Neural cell (in vitro differentiated cells): Measurements from ENCODE around the gene GALNT16. TPM values are rescaled to one million over a fixed set of nuclear protein-coding genes. Genes with fewer than 3 reads are reported as not detected.

Experiments used
- H2AFZ ChIP-seq: fragments of 200-600, 300-800 bp; sonication (generic), shearing (Covaris generic); 2 replicates; pipeline ENCODE4 v1.6.0; 2014; ENCODE audit warnings: low read depth, mild to moderate bottlenecking, antibody characterized with exemption, low read length, moderate library complexity
- H3F3A ChIP-seq: fragments of 200-600 bp; shearing (Covaris generic); 2 replicates; pipeline ENCODE4 v1.6.1; 2016; ENCODE audit warnings: mild to moderate bottlenecking, moderate library complexity, mixed read lengths, antibody characterized with exemption, low read length; ENCODE audit not compliant: insufficient read depth, poor library complexity, severe bottlenecking
- H3K27ac ChIP-seq: fragments of 200-600, 300-800 bp; sonication (generic), shearing (Covaris generic); 2 replicates; pipeline ENCODE4 v1.5.1; 2014; ENCODE audit warnings: mild to moderate bottlenecking, low read length, moderate library complexity
- H3K27me3 ChIP-seq: fragments of 300-800, 200-600 bp; sonication (generic), shearing (Covaris generic); 2 replicates; pipeline ENCODE4 v1.6.0; 2014; ENCODE audit warnings: mild to moderate bottlenecking, low read depth, low read length, moderate library complexity; ENCODE audit not compliant: insufficient read depth
- H3K36me3 ChIP-seq: fragments of 300-800, 200-600 bp; sonication (generic), shearing (Covaris generic); 2 replicates; pipeline ENCODE4 v1.5.1; 2014; ENCODE audit warnings: mild to moderate bottlenecking, antibody characterized with exemption, low read length, moderate library complexity; ENCODE audit not compliant: insufficient read depth
- H3K4me2 ChIP-seq: fragments of 300-800, 200-600 bp; sonication (generic), shearing (Covaris generic); 2 replicates; pipeline ENCODE4 v1.6.0; 2014; ENCODE audit warnings: mild to moderate bottlenecking, low read length
- H3K4me3 ChIP-seq: fragments of 300-800, 200-600 bp; sonication (generic), shearing (Covaris generic); 2 replicates; pipeline ENCODE4 v1.5.1; 2014; ENCODE audit warnings: mild to moderate bottlenecking, low read length, moderate library complexity
- H3K79me2 ChIP-seq: fragments of 200-600 bp; shearing (Covaris generic); replicated peaks from 2 replicates; pipeline ENCODE4 v1.6.0; 2014; ENCODE audit warnings: mild to moderate bottlenecking, low read length, moderate library complexity; ENCODE audit not compliant: insufficient read depth
- H3K9ac ChIP-seq: fragments of 300-800, 200-600 bp; sonication (generic), shearing (Covaris generic); 2 replicates; pipeline ENCODE4 v1.6.1; 2016; ENCODE audit warnings: mild to moderate bottlenecking, low read length, mixed read lengths
- H3K9me2 ChIP-seq: fragments of 200-600 bp; shearing (Covaris generic); 2 replicates; pipeline ENCODE4 v1.6.1; 2016; ENCODE audit warnings: mild to moderate bottlenecking, low read length, mixed read lengths; ENCODE audit not compliant: insufficient read depth
- H3K9me3 ChIP-seq: fragments of 200-600, 300-800 bp; sonication (generic), shearing (Covaris generic); 2 replicates; pipeline ENCODE4 v1.6.1; 2016; ENCODE audit warnings: mild to moderate bottlenecking, mixed run types, low read length, moderate library complexity, mixed read lengths
- H4K20me1 ChIP-seq: fragments of 200-600 bp; shearing (Covaris generic); 2 replicates; pipeline ENCODE4 v1.6.1; 2016; ENCODE audit warnings: mild to moderate bottlenecking, mixed run types; ENCODE audit not compliant: insufficient read depth
- CTCF ChIP-seq: fragments of 450-650 bp; IDR thresholded peaks from 2 replicates; pipeline ENCODE4 v1.5.1; 2014; ENCODE audit warnings: antibody characterized with exemption, mild to moderate bottlenecking, moderate library complexity; ENCODE audit not compliant: poor library complexity, severe bottlenecking
- EP300 ChIP-seq: fragments of 450-650 bp; conservative IDR thresholded peaks from 2 replicates; pipeline ENCODE4 v1.6.1; 2014; ENCODE audit warnings: antibody characterized with exemption, mild to moderate bottlenecking, moderate library complexity; ENCODE audit not compliant: poor library complexity, severe bottlenecking
- EZH2 ChIP-seq: fragments of 200-600, 300-800 bp; shearing (Covaris generic), sonication (generic); IDR thresholded peaks from 2 replicates; pipeline ENCODE4 v1.6.1; 2014; ENCODE audit warnings: antibody characterized with exemption, low read length, borderline replicate concordance, mild to moderate bottlenecking; ENCODE audit not compliant: insufficient read depth, poor library complexity, severe bottlenecking
- MXI1 ChIP-seq: fragments of 450-650 bp; conservative IDR thresholded peaks from 2 replicates; pipeline ENCODE4 v1.6.1; 2014; ENCODE audit warnings: antibody characterized with exemption, mild to moderate bottlenecking; ENCODE audit not compliant: poor library complexity, severe bottlenecking
- POLR2AphosphoS5 ChIP-seq: IDR thresholded peaks from 2 replicates; pipeline ENCODE4 v1.6.1; 2012
- RAD21 ChIP-seq: fragments of 450-650 bp; conservative IDR thresholded peaks from 2 replicates; pipeline ENCODE4 v1.6.1; 2014; ENCODE audit warnings: antibody characterized with exemption, mild to moderate bottlenecking, moderate library complexity
- SMC3 ChIP-seq: fragments of 450-650 bp; conservative IDR thresholded peaks from 2 replicates; pipeline ENCODE4 v1.6.1; 2014; ENCODE audit warnings: antibody characterized with exemption, mild to moderate bottlenecking, moderate library complexity; ENCODE audit not compliant: poor library complexity
- TAF1 ChIP-seq: IDR thresholded peaks from 2 replicates; pipeline ENCODE4 v1.6.1; 2012; ENCODE audit warnings: low read depth
- polyA plus RNA-seq: library from polyadenylated mRNA; depleted of rRNA; stranded (reverse); fragments of >200 nt; gene quantifications from 2 replicates; pipeline ENCODE4 v1.2.3, GENCODE V29; 2014
- TF ChIP-seq, protein P1 (sequence below): IDR thresholded peaks from 2 replicates; pipeline ENCODE4 v1.6.1; 2012; ENCODE audit warnings: borderline replicate concordance

The GALNT16 gene
- polyA plus RNA-seq, 1 donor from 2014 or later = 23.8 TPM

- H3K4me3 ChIP-seq = no peak overlapping the region
- no peaks in the 10 kb centered on the region for H3F3A ChIP-seq
- no peaks in the 10 kb centered on the region for H4K20me1 ChIP-seq
- no peaks in the 10 kb centered on the region for H3K27me3 ChIP-seq
- no peaks in the 10 kb centered on the region for H3K79me2 ChIP-seq
- peak overlapping the region; percentile 40 for H3K27ac ChIP-seq
- no peak overlapping the region for H3K9ac ChIP-seq
- H3K9me2 ChIP-seq = no peaks in the 10 kb centered on the region
- H3K36me3 ChIP-seq = no peaks in the 10 kb centered on the region
- no peak overlapping the region for H2AFZ ChIP-seq
- no peak for TF ChIP-seq SMC3
- TF ChIP-seq EZH2 = no peak
- TF ChIP-seq EP300 = no peak
- TF ChIP-seq TAF1 = no peak
- TF ChIP-seq RAD21 = no peak
- TF ChIP-seq, protein P1, sequence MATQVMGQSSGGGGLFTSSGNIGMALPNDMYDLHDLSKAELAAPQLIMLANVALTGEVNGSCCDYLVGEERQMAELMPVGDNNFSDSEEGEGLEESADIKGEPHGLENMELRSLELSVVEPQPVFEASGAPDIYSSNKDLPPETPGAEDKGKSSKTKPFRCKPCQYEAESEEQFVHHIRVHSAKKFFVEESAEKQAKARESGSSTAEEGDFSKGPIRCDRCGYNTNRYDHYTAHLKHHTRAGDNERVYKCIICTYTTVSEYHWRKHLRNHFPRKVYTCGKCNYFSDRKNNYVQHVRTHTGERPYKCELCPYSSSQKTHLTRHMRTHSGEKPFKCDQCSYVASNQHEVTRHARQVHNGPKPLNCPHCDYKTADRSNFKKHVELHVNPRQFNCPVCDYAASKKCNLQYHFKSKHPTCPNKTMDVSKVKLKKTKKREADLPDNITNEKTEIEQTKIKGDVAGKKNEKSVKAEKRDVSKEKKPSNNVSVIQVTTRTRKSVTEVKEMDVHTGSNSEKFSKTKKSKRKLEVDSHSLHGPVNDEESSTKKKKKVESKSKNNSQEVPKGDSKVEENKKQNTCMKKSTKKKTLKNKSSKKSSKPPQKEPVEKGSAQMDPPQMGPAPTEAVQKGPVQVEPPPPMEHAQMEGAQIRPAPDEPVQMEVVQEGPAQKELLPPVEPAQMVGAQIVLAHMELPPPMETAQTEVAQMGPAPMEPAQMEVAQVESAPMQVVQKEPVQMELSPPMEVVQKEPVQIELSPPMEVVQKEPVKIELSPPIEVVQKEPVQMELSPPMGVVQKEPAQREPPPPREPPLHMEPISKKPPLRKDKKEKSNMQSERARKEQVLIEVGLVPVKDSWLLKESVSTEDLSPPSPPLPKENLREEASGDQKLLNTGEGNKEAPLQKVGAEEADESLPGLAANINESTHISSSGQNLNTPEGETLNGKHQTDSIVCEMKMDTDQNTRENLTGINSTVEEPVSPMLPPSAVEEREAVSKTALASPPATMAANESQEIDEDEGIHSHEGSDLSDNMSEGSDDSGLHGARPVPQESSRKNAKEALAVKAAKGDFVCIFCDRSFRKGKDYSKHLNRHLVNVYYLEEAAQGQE = no peak
- no peak for TF ChIP-seq MXI1
- TF ChIP-seq CTCF = no peak
- no peak for TF ChIP-seq POLR2AphosphoS5
- no peak overlapping the region for H3K4me2 ChIP-seq
- H3K9me3 ChIP-seq = no peaks in the 10 kb centered on the region
Observed at GRCh38 chr14:69324341-69324931, 64.5 kb downstream of the GALNT16 start.

DNA sequence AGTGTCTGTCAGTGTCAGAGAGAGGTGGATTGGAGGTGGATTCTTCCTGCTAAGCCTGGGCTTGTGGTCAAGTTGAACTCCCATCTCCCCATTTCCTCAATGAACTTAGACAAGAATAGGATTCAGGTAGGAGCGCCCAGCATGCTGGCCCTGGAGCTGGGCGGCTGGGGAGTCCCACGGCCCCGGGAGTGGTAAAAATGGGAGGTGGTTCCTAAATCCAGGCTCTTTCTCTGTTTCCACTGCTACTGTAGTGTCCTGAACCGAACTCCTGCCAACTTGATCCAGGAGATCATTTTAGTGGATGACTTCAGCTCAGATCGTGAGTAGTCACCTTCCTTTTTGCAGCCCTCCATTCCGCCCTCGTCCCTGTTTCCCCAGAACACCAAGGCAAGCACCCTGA, 65.1 kb downstream of the GALNT16 start:
- H3K9me2 ChIP-seq = no peaks in the 10 kb centered on the region
- no peaks in the 10 kb centered on the region for H3F3A ChIP-seq
- no peak overlapping the region for H3K4me2 ChIP-seq
- no peak overlapping the region for H3K4me3 ChIP-seq
- no peak overlapping the region for H3K27ac ChIP-seq
- no peaks in the 10 kb centered on the region for H4K20me1 ChIP-seq
- no peaks in the 10 kb centered on the region for H3K36me3 ChIP-seq
- no peak overlapping the region for H2AFZ ChIP-seq
- H3K79me2 ChIP-seq = no peaks in the 10 kb centered on the region
- TF ChIP-seq SMC3 (no peak), CTCF (no peak), EZH2 (no peak), EP300 (no peak), RAD21 (no peak), TAF1 (no peak), MXI1 (no peak), POLR2AphosphoS5 (no peak)
- TF ChIP-seq, protein P1 = no peak
- no peaks in the 10 kb centered on the region for H3K27me3 ChIP-seq
- no peaks in the 10 kb centered on the region for H3K9me3 ChIP-seq
- H3K9ac ChIP-seq = no peak overlapping the region
